Measurements from ENCODE around the gene PIAS4.
"Not testable (repeated sequence)": the region's sequence is repeated elsewhere in the genome, so short reads cannot be mapped to it uniquely, and the experiment has no call there.

Gene PIAS4

GRCh38 chr19:3998667-3999412 lies 8.7 kb upstream of the PIAS4 start:
- not testable (repeated sequence) for DNase-seq (ENCODE audit: low spot score)

- not testable (repeated sequence) for DNase-seq (ENCODE audit: low spot score)
Measured at GRCh38 chr19:4000798-4001197, 6.7 kb upstream of the PIAS4 start.

GRCh38 chr19:4005436-4005835 lies 2.1 kb upstream of the PIAS4 start:
- DNase-seq (ENCODE audit: low spot score) = not testable (repeated sequence)

- DNase-seq (ENCODE audit: low spot score) = peak; percentile 52
Measured at GRCh38 chr19:4007836-4008539, 452 bp downstream of the PIAS4 start.

- peak; percentile 44 for DNase-seq (ENCODE audit: low spot score)
Measured at GRCh38 chr19:4009990-4010807, 2.7 kb downstream of the PIAS4 start.

GRCh38 chr19:4010808-4011110 lies 3.2 kb downstream of the PIAS4 start:
- DNase-seq (ENCODE audit: low spot score) = no peak

GRCh38 chr19:4011430-4011829 lies 3.9 kb downstream of the PIAS4 start:
- not testable (repeated sequence) for DNase-seq (ENCODE audit: low spot score)

- DNase-seq (ENCODE audit: low spot score) = peak; percentile 24
Measured at GRCh38 chr19:4012092-4012974, 4.8 kb downstream of the PIAS4 start.

- peak; percentile 14 for DNase-seq (ENCODE audit: low spot score)
Measured at GRCh38 chr19:4012975-4013634, 5.6 kb downstream of the PIAS4 start.

GRCh38 chr19:4013886-4014540 lies 6.5 kb downstream of the PIAS4 start:
- peak; percentile 12 for DNase-seq (ENCODE audit: low spot score)

- DNase-seq (ENCODE audit: low spot score) = peak; percentile 32
Measured at GRCh38 chr19:4014541-4015491, 7.3 kb downstream of the PIAS4 start.

GRCh38 chr19:4015705-4016402 lies 8.3 kb downstream of the PIAS4 start:
- peak; percentile 15 for DNase-seq (ENCODE audit: low spot score)

- DNase-seq (ENCODE audit: low spot score) = no peak
Measured at GRCh38 chr19:4016486-4016885, 8.9 kb downstream of the PIAS4 start.

- no peak for DNase-seq (ENCODE audit: low spot score)
Measured at GRCh38 chr19:4016903-4017638, 9.5 kb downstream of the PIAS4 start.

- DNase-seq (ENCODE audit: low spot score) = no peak
Measured at GRCh38 chr19:4018140-4018613, 10.6 kb downstream of the PIAS4 start.

GRCh38 chr19:4018775-4019504 lies 11.4 kb downstream of the PIAS4 start:
- DNase-seq (ENCODE audit: low spot score) = no peak

GRCh38 chr19:4019578-4019977 lies 12.0 kb downstream of the PIAS4 start:
- no peak for DNase-seq (ENCODE audit: low spot score)

Measured in D341Med (cell line).